CD4-positive, alpha-beta T cell treated with Interferon alpha-2 for 1 hour (primary cell): Measurements from ENCODE around the gene ANKRD6.
A peak's percentile ranks its signal among the peaks of the same experiment; 100 is the strongest.
"Not testable (repeated sequence)": the region's sequence is repeated elsewhere in the genome, so short reads cannot be mapped to it uniquely, and the experiment has no call there.

Experiments used
- DNase-seq, 2 donors: peaks; one replicate each; pipeline ENCODE4 v3.0.0-alpha.2; 2020 to 2022

The ANKRD6 gene

GRCh38 chr6:89611666-89612065 lies 178.7 kb downstream of the ANKRD6 start:
- no peak for DNase-seq

GRCh38 chr6:89612121-89612520 lies 179.2 kb downstream of the ANKRD6 start:
- DNase-seq, result no peak

- DNase-seq, result no peak
These were observed 180.8 kb downstream of the ANKRD6 start for GRCh38 chr6:89613790-89614189.

GRCh38 chr6:89615882-89616281 lies 182.9 kb downstream of the ANKRD6 start:
- DNase-seq, result no peak

GRCh38 chr6:89616531-89616930 lies 183.6 kb downstream of the ANKRD6 start:
- no peak for DNase-seq

GRCh38 chr6:89618026-89618425 lies 185.1 kb downstream of the ANKRD6 start:
- DNase-seq, result no peak

DNA sequence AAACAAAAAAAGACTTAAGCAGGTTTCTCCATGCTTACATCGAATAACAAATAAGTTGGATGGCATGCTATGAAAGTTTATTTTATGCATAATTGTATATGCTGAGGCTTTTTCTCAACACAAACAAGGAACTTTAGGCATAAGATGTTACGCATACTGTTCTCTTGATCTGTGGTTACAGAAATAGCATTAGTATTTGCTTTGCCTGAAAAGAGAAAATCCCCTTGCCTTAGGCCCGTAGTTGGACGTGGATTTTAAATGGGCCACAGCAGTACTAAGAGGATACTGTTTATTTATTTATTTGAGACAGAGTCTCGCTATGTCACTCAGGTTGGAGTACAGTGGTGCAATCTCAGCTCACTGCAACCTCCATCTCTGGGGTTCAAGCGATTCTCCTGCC lies 186.6 kb downstream of the ANKRD6 start:
- DNase-seq, result no peak

GRCh38 chr6:89623749-89624148 lies 190.8 kb downstream of the ANKRD6 start:
- no peak for DNase-seq

- no peak for DNase-seq
These were observed 197.5 kb downstream of the ANKRD6 start for GRCh38 chr6:89630488-89630887.

DNA sequence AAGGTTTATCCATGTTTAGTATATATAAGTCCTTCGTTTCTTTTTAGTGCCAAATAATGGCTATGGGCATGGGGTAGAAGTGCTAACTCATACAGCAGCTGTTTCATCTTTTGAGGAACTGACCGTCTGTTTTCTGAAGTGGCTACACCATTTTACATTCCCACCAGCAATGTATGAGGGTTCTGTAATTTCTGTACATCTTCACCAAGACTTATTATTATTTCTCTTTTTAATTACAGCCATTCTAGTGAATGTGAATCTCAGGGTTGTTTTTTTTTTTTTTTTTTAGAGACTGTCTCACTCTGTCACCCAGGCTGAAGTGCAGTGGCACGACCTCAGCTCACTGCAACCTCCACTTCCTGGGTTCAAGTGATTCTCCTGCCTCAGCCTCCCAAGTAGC lies 203.5 kb downstream of the ANKRD6 start:
- DNase-seq, result not testable (repeated sequence)

GRCh38 chr6:89637960-89638319 lies 205.0 kb downstream of the ANKRD6 start:
- no peak for DNase-seq

GRCh38 chr6:89638320-89639195 lies 205.6 kb downstream of the ANKRD6 start, which contains the start of gene LYRM2:
Gene LYRM2 (minus strand): TSS chr6:89638747. CDS start chr6:89638716, 31 bp downstream.
- peak; percentile 88 to 90 for DNase-seq

DNA sequence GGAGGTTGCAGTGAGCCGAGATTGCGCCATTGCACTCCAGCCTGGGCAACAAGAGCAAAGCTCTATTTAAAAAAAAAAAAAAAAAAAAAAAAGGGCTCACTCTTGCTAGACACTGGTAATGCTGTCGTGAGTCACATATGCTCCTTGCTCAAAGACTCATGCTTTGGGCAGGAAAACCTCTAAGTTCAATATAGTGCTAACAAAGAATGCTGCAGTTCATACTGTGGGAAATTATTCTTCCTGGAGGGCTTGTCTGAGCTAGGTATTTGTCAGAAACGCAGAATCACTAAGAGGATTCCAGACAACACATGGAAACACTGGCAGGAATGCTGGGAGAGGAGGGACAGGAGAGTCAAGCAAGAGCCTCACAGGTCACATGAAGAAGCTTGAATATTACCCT lies 207.9 kb downstream of the ANKRD6 start:
- DNase-seq, result no peak

GRCh38 chr6:89641581-89641980 lies 208.6 kb downstream of the ANKRD6 start:
- DNase-seq, result not testable (repeated sequence)

- DNase-seq, result no peak
These were observed 210.0 kb downstream of the ANKRD6 start for GRCh38 chr6:89642956-89643355.

- no peak for DNase-seq
These were observed 210.5 kb downstream of the ANKRD6 start for GRCh38 chr6:89643406-89643805.

GRCh38 chr6:89644864-89645263 lies 211.9 kb downstream of the ANKRD6 start:
- no peak for DNase-seq

DNA sequence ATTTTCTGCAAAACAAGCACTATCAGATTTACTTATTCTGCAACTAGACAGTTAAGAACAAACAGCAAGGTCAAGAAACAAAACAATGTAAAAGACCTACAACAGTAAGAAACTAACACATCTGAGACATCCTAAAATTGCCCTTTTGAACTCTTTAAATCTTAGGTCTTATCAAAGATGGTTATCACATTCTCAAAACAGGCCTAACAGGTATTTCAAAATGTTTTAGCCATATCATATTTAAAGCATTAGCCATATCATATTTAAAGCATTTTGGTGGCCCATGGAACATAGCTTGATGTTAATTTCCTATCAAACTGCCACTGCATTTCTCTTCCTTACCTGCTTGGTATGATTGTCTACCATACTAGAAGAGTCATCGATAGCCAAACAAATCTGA lies 216.7 kb downstream of the ANKRD6 start:
- DNase-seq, result no peak

GRCh38 chr6:89650579-89650978 lies 217.6 kb downstream of the ANKRD6 start:
- no peak for DNase-seq

DNA sequence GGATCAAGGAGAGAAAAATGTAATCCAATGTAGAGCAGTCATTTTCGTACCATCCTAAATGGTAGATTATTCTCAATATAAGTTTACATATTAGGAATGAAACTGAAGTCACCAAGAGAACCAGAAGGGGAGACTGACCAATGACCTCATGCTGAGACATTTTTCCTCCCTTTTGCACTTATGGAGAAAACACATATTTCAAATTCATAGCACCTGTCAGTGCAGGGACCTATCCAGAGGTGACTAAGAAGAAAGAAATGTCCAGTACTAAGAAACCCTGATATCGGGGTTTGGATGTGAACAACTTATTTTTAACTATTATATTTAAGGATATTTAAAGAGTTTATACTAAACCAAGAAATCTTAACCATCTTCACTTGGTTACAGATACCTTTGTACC lies 222.2 kb downstream of the ANKRD6 start:
- DNase-seq, result no peak

DNA sequence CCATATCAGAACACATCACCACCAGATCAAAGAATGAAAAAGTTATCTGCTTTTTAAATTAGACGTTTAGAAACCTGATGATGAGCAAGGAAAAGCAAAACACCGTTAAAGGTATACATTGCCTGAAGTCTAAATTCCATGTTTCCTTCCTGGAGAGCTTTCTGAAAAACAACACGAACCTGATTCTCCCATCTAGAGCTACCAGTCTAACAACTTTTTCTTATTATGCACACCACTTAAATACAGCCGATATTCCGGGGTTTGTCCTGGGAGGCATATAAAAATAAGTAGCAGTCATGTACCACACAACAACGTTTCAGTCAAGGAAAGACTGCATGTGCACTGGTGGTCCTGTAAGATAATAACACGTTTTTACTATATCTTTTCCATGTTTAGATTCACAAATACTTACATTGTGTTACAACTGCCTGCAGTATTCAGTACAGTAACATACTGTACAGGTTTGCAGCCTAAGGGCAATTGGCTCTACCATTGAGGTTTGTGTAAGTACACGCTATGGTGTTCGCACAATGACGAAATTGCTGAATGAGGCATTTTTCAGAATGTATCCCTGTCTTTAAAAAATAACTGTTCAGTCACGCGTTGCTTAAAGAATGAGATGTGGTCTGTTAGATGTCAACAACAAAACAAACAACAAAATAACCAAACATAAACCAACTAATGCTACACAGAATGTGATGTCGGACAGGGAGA lies 224.7 kb downstream of the ANKRD6 start:
- DNase-seq, result no peak

DNA sequence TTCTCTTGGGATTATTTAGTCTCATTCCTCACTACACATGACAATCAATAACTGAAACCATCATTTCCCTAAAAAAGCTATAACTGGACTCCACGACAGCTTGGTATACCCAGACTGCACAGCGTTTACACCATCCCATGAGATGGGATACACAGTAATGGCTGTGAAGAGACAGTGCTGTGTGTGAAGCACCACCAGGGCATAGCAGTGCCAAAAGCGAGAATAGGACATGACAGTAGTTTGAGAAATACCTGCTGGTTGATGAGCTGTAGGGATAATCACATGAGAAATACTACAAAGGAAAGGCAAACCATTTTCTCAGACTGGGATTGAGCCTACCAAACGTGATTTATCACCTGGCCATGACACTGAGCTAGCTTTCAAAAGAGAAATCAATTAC lies 228.0 kb downstream of the ANKRD6 start:
- DNase-seq, result no peak

DNA sequence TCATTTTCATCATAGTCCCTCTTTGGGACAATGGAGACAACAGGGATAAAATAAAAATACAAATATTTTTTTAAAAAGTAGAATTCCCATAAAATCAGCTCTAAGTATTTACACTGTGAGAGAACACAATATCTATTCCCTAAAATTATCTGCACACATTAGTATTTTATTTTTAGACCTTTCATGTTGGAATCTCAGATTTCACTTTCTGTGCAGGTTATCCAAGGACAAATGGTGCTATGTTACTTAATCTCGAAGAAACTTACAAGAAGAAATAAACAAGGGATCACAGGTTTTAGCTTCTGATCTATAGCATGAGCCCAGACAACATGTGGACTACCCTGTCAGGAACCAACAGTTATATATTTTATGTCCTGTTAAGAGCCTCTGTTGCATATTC lies 228.6 kb downstream of the ANKRD6 start:
- DNase-seq, result no peak

- no peak for DNase-seq
These were observed 229.8 kb downstream of the ANKRD6 start for GRCh38 chr6:89662659-89663223.
